MCF 10A (cell line): Measurements from ENCODE around the gene TDRD9. TPM values are rescaled to one million over a fixed set of nuclear protein-coding genes. Genes with fewer than 3 reads are reported as not detected.

Source experiments
- BruUV-seq: library from RNA; stranded (reverse); fragments of 400-500 nt; replicated peaks from 2 replicates; lab custom pipeline; 2021; lab: Mats Ljungman, UMichigan
- CTCF ChIA-PET: fragments of 300-600 bp; sonication (Branson Sonifier 250); formaldehyde crosslinking; extraction: SDS; loops from one replicate; lab custom pipeline; 2021; ENCODE audit warnings: antibody characterized with exemption, inconsistent platforms; lab: Yijun Ruan, JAX
- POLR2A ChIA-PET: fragments of 300-600, 350-650 bp; sonication (Branson Sonifier 250); formaldehyde crosslinking; extraction: SDS; loops from one replicate; lab custom pipeline; 2020; ENCODE audit warnings: antibody characterized with exemption, inconsistent platforms; lab: Yijun Ruan, JAX
- DNase-seq: peaks from one replicate; pipeline ENCODE4 v3.0.0-alpha.2; 2018; ENCODE audit not compliant: unreplicated experiment
- H3K27ac Mint-ChIP-seq: one replicate; pipeline ENCODE4 v1.8.0; 2022; ENCODE audit warnings: mild to moderate bottlenecking, low read depth, mixed read lengths; ENCODE audit not compliant: unreplicated experiment
- H3K27me3 Mint-ChIP-seq: one replicate; pipeline ENCODE4 v1.8.0; 2022; ENCODE audit warnings: mixed read lengths; ENCODE audit not compliant: insufficient read depth, unreplicated experiment
- H3K36me3 Mint-ChIP-seq: one replicate; pipeline ENCODE4 v1.8.0; 2022; ENCODE audit warnings: mild to moderate bottlenecking, moderate library complexity, mixed read lengths; ENCODE audit not compliant: insufficient read depth, unreplicated experiment
- H3K4me1 Mint-ChIP-seq: one replicate; pipeline ENCODE4 v1.8.0; 2022; ENCODE audit warnings: mixed read lengths; ENCODE audit not compliant: insufficient read depth, unreplicated experiment
- H3K4me3 Mint-ChIP-seq: one replicate; pipeline ENCODE4 v1.8.0; 2022; ENCODE audit warnings: mild to moderate bottlenecking, moderate library complexity, mixed read lengths; ENCODE audit not compliant: unreplicated experiment
- H3K9me3 Mint-ChIP-seq: one replicate; pipeline ENCODE4 v1.8.0; 2022; ENCODE audit warnings: mixed read lengths; ENCODE audit not compliant: unreplicated experiment
- CTCF ChIP-seq: fragments of 200-600 bp; IDR thresholded peaks from one replicate; pipeline ENCODE4 v1.8.0; 2022; ENCODE audit warnings: antibody characterized with exemption, mild to moderate bottlenecking; ENCODE audit not compliant: unreplicated experiment
- intact Hi-C: fragments of 100-400 bp; cut with micrococcal nuclease; formaldehyde crosslinking; loops from 2 replicates; pipeline ENCODE4 v1.14.1; 2022
- total RNA-seq: library from RNA; stranded (reverse); gene quantifications from 2 replicates; pipeline ENCODE4 v1.2.3, GENCODE V29; 2022

Gene TDRD9
- total RNA-seq, 1 experiment from 2014 or later = 0.40 TPM

- Mint-ChIP-seq H3K4me1 (no peaks in the 10 kb centered on the region), H3K36me3 (no peaks in the 10 kb centered on the region), H3K27ac (no peak overlapping the region), H3K4me3 (no peak overlapping the region), H3K9me3 (no peaks in the 10 kb centered on the region), H3K27me3 (no peaks in the 10 kb centered on the region)
- intact Hi-C loops = no loop called here
- POLR2A ChIA-PET = interaction anchor here (0.9 kb wide), 1 partner anchor 12 kb away, joined by 4 read pairs; no protein-coding TSS in a partner anchor
- TF ChIP-seq CTCF = no peak
- CTCF ChIA-PET = interaction anchor here (1.1 kb wide), 1 partner anchor 11 kb away, joined by 5 read pairs; no protein-coding TSS in a partner anchor
- BruUV-seq = no TSS peak
- no peak for DNase-seq
Measured at GRCh38 chr14:104037074-104037473, 108.8 kb downstream of the TDRD9 start.

GRCh38 chr14:104037903-104038302 lies 109.6 kb downstream of the TDRD9 start:
- H3K9me3 Mint-ChIP-seq = no peaks in the 10 kb centered on the region
- no peak for TF ChIP-seq CTCF
- no peaks in the 10 kb centered on the region for H3K36me3 Mint-ChIP-seq
- no peak for DNase-seq
- ChIA-PET CTCF (interaction anchor here (0.6 kb wide), 1 partner anchor 69 kb away, joined by 7 read pairs; no protein-coding TSS in a partner anchor), POLR2A (interaction anchor here (0.6 kb wide), 1 partner anchor 17 kb away, joined by 3 read pairs; no protein-coding TSS in a partner anchor)
- H3K27ac Mint-ChIP-seq = no peak overlapping the region
- no TSS peak for BruUV-seq
- no peak overlapping the region for H3K4me3 Mint-ChIP-seq
- intact Hi-C loops = no loop called here
- H3K4me1 Mint-ChIP-seq = no peaks in the 10 kb centered on the region
- H3K27me3 Mint-ChIP-seq = no peaks in the 10 kb centered on the region

GRCh38 chr14:104039214-104039613 lies 111.0 kb downstream of the TDRD9 start:
- no peaks in the 10 kb centered on the region for H3K4me1 Mint-ChIP-seq
- H3K9me3 Mint-ChIP-seq = no peaks in the 10 kb centered on the region
- no TSS peak for BruUV-seq
- H3K27me3 Mint-ChIP-seq = no peaks in the 10 kb centered on the region
- intact Hi-C loops = no loop called here
- no peak overlapping the region for H3K4me3 Mint-ChIP-seq
- POLR2A ChIA-PET = no interaction called here
- DNase-seq = no peak
- no peak overlapping the region for H3K27ac Mint-ChIP-seq
- no peaks in the 10 kb centered on the region for H3K36me3 Mint-ChIP-seq
- CTCF ChIA-PET = no interaction called here
- no peak for TF ChIP-seq CTCF

- POLR2A ChIA-PET = no interaction called here
- TF ChIP-seq CTCF = no peak
- BruUV-seq = no TSS peak
- H3K36me3 Mint-ChIP-seq = no peaks in the 10 kb centered on the region
- H3K4me3 Mint-ChIP-seq = no peak overlapping the region
- no peaks in the 10 kb centered on the region for H3K4me1 Mint-ChIP-seq
- no peak for DNase-seq
- CTCF ChIA-PET = interaction anchor here (0.6 to 0.7 kb wide), 2 partner anchors 35 to 61 kb away, joined by 3 read pairs; no protein-coding TSS in a partner anchor
- no peaks in the 10 kb centered on the region for H3K27me3 Mint-ChIP-seq
- no peaks in the 10 kb centered on the region for H3K9me3 Mint-ChIP-seq
- H3K27ac Mint-ChIP-seq = no peak overlapping the region
- intact Hi-C loops = no loop called here
Measured at GRCh38 chr14:104040539-104040938, 112.3 kb downstream of the TDRD9 start.
